ENCODE data around the gene LMCD1.

The LMCD1 gene

GRCh38 chr3:8549354-8549753 lies 47.7 kb downstream of the LMCD1 start:
- Histone ChIP-seq H3K4me3 (ENCODE audit: insufficient read depth in 1 of 2, low read depth in 1 of 2, low read length in 2 of 2) (no peak overlapping the region), H2BK15ac (ENCODE audit: low read depth, poor library complexity, severe bottlenecking) (no peak overlapping the region), H2BK120ac (ENCODE audit: low read depth, low read length) (no peak overlapping the region), H3K18ac (ENCODE audit: low read depth in 1 of 2, low read length in 2 of 2) (no peak overlapping the region), H3K4me1 (ENCODE audit: control insufficient read depth, insufficient read depth, low read depth, low read length) (peaks cover 8% of the 10 kb centered on the region), H3K27ac (ENCODE audit: low read length, poor library complexity, severe bottlenecking) (no peak overlapping the region), H3K4me2 (ENCODE audit: low read length, poor library complexity, severe bottlenecking) (no peak overlapping the region), H2BK12ac (ENCODE audit: low read length in 2 of 2) (no peak overlapping the region), H2BK5ac (ENCODE audit: low read depth, low read length, poor library complexity, severe bottlenecking) (no peak overlapping the region), H2AFZ (ENCODE audit: low read depth, low read length) (no peak overlapping the region), H3K27me3 (ENCODE audit: control insufficient read depth in 1 of 2, insufficient read depth in 1 of 2, low read length in 2 of 2) (no peaks in the 10 kb centered on the region), H3K4ac (ENCODE audit: low read depth in 1 of 2, low read length in 2 of 2) (no peak overlapping the region), H3K9me3 (ENCODE audit: control insufficient read depth, low read length) (no peaks in the 10 kb centered on the region), H3K36me3 (ENCODE audit: control insufficient read depth in 1 of 2, insufficient read depth in 2 of 2, low read depth in 1 of 2, low read length in 2 of 2) (peaks cover 54 to 64% of the 10 kb centered on the region in 2 experiments), H4K91ac (ENCODE audit: low read length) (no peak overlapping the region), H3K23ac (ENCODE audit: low read length in 2 of 2) (no peak overlapping the region), H3K9ac (ENCODE audit: low read length) (no peak overlapping the region), H3K79me1 (replicated peaks; ENCODE audit: low read length, poor library complexity, severe bottlenecking) (peaks cover 23% of the 10 kb centered on the region), H3K14ac (ENCODE audit: low read length in 2 of 2) (no peak overlapping the region), H4K8ac (ENCODE audit: low read length) (no peak overlapping the region), H2AK5ac (ENCODE audit: low read length, severe bottlenecking) (no peak overlapping the region)
- no peak for DNase-seq
- WGBS: 88% methylated on average over 1 of the region's 1 CpG

GRCh38 chr3:8550611-8551010 lies 49.0 kb downstream of the LMCD1 start:
- DNase-seq: no peak
- Histone ChIP-seq H4K91ac (ENCODE audit: low read length) (no peak overlapping the region), H3K9me3 (ENCODE audit: control insufficient read depth, low read length) (no peaks in the 10 kb centered on the region), H3K4me2 (ENCODE audit: low read length, poor library complexity, severe bottlenecking) (no peak overlapping the region), H3K4ac (ENCODE audit: low read depth in 1 of 2, low read length in 2 of 2) (no peak overlapping the region), H3K27me3 (ENCODE audit: control insufficient read depth in 1 of 2, insufficient read depth in 1 of 2, low read length in 2 of 2) (no peaks in the 10 kb centered on the region), H3K23ac (ENCODE audit: low read length in 2 of 2) (no peak overlapping the region), H3K4me3 (ENCODE audit: insufficient read depth in 1 of 2, low read depth in 1 of 2, low read length in 2 of 2) (no peak overlapping the region), H3K14ac (ENCODE audit: low read length in 2 of 2) (no peak overlapping the region), H2BK5ac (ENCODE audit: low read depth, low read length, poor library complexity, severe bottlenecking) (no peak overlapping the region), H3K4me1 (ENCODE audit: control insufficient read depth, insufficient read depth, low read depth, low read length) (peaks cover 16% of the 10 kb centered on the region), H2AK5ac (ENCODE audit: low read length, severe bottlenecking) (no peak overlapping the region), H3K79me1 (replicated peaks; ENCODE audit: low read length, poor library complexity, severe bottlenecking) (peaks cover 19% of the 10 kb centered on the region), H2BK15ac (ENCODE audit: low read depth, poor library complexity, severe bottlenecking) (no peak overlapping the region), H3K9ac (ENCODE audit: low read length) (peak overlapping the region; percentile 38), H2BK12ac (ENCODE audit: low read length in 2 of 2) (no peak overlapping the region), H4K8ac (ENCODE audit: low read length) (no peak overlapping the region), H3K36me3 (ENCODE audit: control insufficient read depth in 1 of 2, insufficient read depth in 2 of 2, low read depth in 1 of 2, low read length in 2 of 2) (peaks cover 53 to 59% of the 10 kb centered on the region in 2 experiments), H2AFZ (ENCODE audit: low read depth, low read length) (no peak overlapping the region), H2BK120ac (ENCODE audit: low read depth, low read length) (no peak overlapping the region), H3K18ac (ENCODE audit: low read depth in 1 of 2, low read length in 2 of 2) (no peak overlapping the region), H3K27ac (ENCODE audit: low read length, poor library complexity, severe bottlenecking) (no peak overlapping the region)
- 93% methylated on average over 5 of the region's 6 CpGs for WGBS

GRCh38 chr3:8552223-8552762 lies 50.7 kb downstream of the LMCD1 start:
- whole genome bisulfite sequencing: 89% methylated on average over 5 of the region's 5 CpGs
- H3K23ac ChIP-seq (ENCODE audit: low read length in 2 of 2): no peak overlapping the region
- H3K36me3 ChIP-seq (ENCODE audit: control insufficient read depth in 1 of 2, insufficient read depth in 2 of 2, low read depth in 1 of 2, low read length in 2 of 2): peaks cover 47 to 48% of the 10 kb centered on the region in 2 experiments

GRCh38 chr3:8553405-8553804 lies 51.8 kb downstream of the LMCD1 start:
- H4K8ac ChIP-seq (ENCODE audit: low read length): no peak overlapping the region
- no peak overlapping the region for H3K9ac ChIP-seq (ENCODE audit: low read length)
- no peak overlapping the region for H3K27ac ChIP-seq (ENCODE audit: low read length, poor library complexity, severe bottlenecking)
- peak overlapping the region; percentile 49 for H2AK5ac ChIP-seq (ENCODE audit: low read length, severe bottlenecking)
- DNase-seq: no peak
- H4K91ac ChIP-seq (ENCODE audit: low read length): peak overlapping the region; percentile 46
- peaks cover 22% of the 10 kb centered on the region for H3K79me1 ChIP-seq (replicated peaks; ENCODE audit: low read length, poor library complexity, severe bottlenecking)
- peaks cover 18% of the 10 kb centered on the region for H3K4me1 ChIP-seq (ENCODE audit: control insufficient read depth, insufficient read depth, low read depth, low read length)
- no peak overlapping the region for H3K14ac ChIP-seq (ENCODE audit: low read length in 2 of 2)
- H3K4me2 ChIP-seq (ENCODE audit: low read length, poor library complexity, severe bottlenecking): no peak overlapping the region
- peak overlapping the region; percentile 71 to 87 for H2BK12ac ChIP-seq (ENCODE audit: low read length in 2 of 2)
- H3K36me3 ChIP-seq (ENCODE audit: control insufficient read depth in 1 of 2, insufficient read depth in 2 of 2, low read depth in 1 of 2, low read length in 2 of 2): peaks cover 48 to 51% of the 10 kb centered on the region in 2 experiments
- no peak overlapping the region for H2BK120ac ChIP-seq (ENCODE audit: low read depth, low read length)
- H3K23ac ChIP-seq (ENCODE audit: low read length in 2 of 2): no peak overlapping the region
- no peak overlapping the region for H2BK5ac ChIP-seq (ENCODE audit: low read depth, low read length, poor library complexity, severe bottlenecking)
- H2AFZ ChIP-seq (ENCODE audit: low read depth, low read length): no peak overlapping the region
- WGBS: 99% methylated on average over 6 of the region's 6 CpGs
- peak overlapping the region in 1 of 2 experiments; percentile 32 for H3K4ac ChIP-seq (ENCODE audit: low read depth in 1 of 2, low read length in 2 of 2)
- H3K9me3 ChIP-seq (ENCODE audit: control insufficient read depth, low read length): no peaks in the 10 kb centered on the region
- H2BK15ac ChIP-seq (ENCODE audit: low read depth, poor library complexity, severe bottlenecking): peak overlapping the region; percentile 73
- H3K4me3 ChIP-seq (ENCODE audit: insufficient read depth in 1 of 2, low read depth in 1 of 2, low read length in 2 of 2): no peak overlapping the region
- peak overlapping the region; percentile 29 to 50 for H3K18ac ChIP-seq (ENCODE audit: low read depth in 1 of 2, low read length in 2 of 2)
- no peaks in the 10 kb centered on the region for H3K27me3 ChIP-seq (ENCODE audit: control insufficient read depth in 1 of 2, insufficient read depth in 1 of 2, low read length in 2 of 2)

More at GRCh38 chr3:8552223-8552762, 50.7 kb downstream of the LMCD1 start:
- Histone ChIP-seq H2BK12ac (ENCODE audit: low read length in 2 of 2) (peak overlapping the region in 1 of 2 experiments; percentile 19), H3K27me3 (ENCODE audit: control insufficient read depth in 1 of 2, insufficient read depth in 1 of 2, low read length in 2 of 2) (no peaks in the 10 kb centered on the region), H2BK5ac (ENCODE audit: low read depth, low read length, poor library complexity, severe bottlenecking) (no peak overlapping the region), H2AFZ (ENCODE audit: low read depth, low read length) (no peak overlapping the region), H3K27ac (ENCODE audit: low read length, poor library complexity, severe bottlenecking) (no peak overlapping the region), H2BK120ac (ENCODE audit: low read depth, low read length) (no peak overlapping the region), H3K18ac (ENCODE audit: low read depth in 1 of 2, low read length in 2 of 2) (no peak overlapping the region), H4K91ac (ENCODE audit: low read length) (peak overlapping the region; percentile 11), H3K4me1 (ENCODE audit: control insufficient read depth, insufficient read depth, low read depth, low read length) (peaks cover 18% of the 10 kb centered on the region), H3K4ac (ENCODE audit: low read depth in 1 of 2, low read length in 2 of 2) (no peak overlapping the region), H3K4me3 (ENCODE audit: insufficient read depth in 1 of 2, low read depth in 1 of 2, low read length in 2 of 2) (no peak overlapping the region), H3K4me2 (ENCODE audit: low read length, poor library complexity, severe bottlenecking) (no peak overlapping the region), H2AK5ac (ENCODE audit: low read length, severe bottlenecking) (no peak overlapping the region), H2BK15ac (ENCODE audit: low read depth, poor library complexity, severe bottlenecking) (no peak overlapping the region), H4K8ac (ENCODE audit: low read length) (no peak overlapping the region), H3K9ac (ENCODE audit: low read length) (no peak overlapping the region), H3K79me1 (replicated peaks; ENCODE audit: low read length, poor library complexity, severe bottlenecking) (peaks cover 21% of the 10 kb centered on the region), H3K14ac (ENCODE audit: low read length in 2 of 2) (no peak overlapping the region), H3K9me3 (ENCODE audit: control insufficient read depth, low read length) (no peaks in the 10 kb centered on the region)
- DNase-seq: no peak

All from mesenchymal stem cell (in vitro differentiated cells and primary cell).